ENCODE measurements around the gene NECTIN1. TPM values are rescaled to one million over a fixed set of nuclear protein-coding genes. Genes with fewer than 3 reads are reported as not detected.

Gene NECTIN1
- total RNA-seq, 1 donor from 2014 or later, result 9.9 TPM

- no peak for DNase-seq (ENCODE audit: extremely low read depth, low read depth, low spot score)
Measured at GRCh38 chr11:119714590-119714989, 14.4 kb downstream of the NECTIN1 start.

GRCh38 chr11:119714189-119714588 is 14.8 kb downstream of the NECTIN1 start:
- DNase-seq (ENCODE audit: extremely low read depth, low read depth, low spot score), result no peak

GRCh38 chr11:119713359-119714040 is 15.5 kb downstream of the NECTIN1 start:
- DNase-seq (ENCODE audit: extremely low read depth, low read depth, low spot score), result no peak

GRCh38 chr11:119712459-119713358 is 16.3 kb downstream of the NECTIN1 start:
- DNase-seq (ENCODE audit: extremely low read depth, low read depth, low spot score), result no peak

DNA sequence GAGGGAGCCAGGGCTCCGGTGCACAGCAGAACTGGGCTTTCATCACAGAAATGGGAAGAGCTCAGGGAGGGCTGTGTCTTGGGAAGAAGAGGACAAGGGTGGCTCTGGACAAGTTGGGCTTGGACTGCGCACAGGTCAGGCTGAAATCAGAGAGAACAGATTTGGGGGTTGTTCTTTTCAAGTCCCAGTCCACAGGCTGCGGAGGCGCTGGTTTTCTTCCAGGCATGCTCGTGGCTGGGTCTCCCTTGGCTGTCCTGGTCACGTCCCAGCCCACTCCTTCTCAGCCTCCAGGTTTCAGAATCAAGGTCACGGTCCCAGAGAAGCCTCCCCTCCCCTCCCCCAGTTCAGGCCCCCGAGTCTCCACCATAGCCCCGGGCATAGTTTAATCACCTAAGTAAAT is 17.0 kb downstream of the NECTIN1 start:
- no peak for DNase-seq (ENCODE audit: extremely low read depth, low read depth, low spot score)

- DNase-seq (ENCODE audit: extremely low read depth, low read depth, low spot score), result no peak
Measured at GRCh38 chr11:119711476-119711875, 17.5 kb downstream of the NECTIN1 start.

DNA sequence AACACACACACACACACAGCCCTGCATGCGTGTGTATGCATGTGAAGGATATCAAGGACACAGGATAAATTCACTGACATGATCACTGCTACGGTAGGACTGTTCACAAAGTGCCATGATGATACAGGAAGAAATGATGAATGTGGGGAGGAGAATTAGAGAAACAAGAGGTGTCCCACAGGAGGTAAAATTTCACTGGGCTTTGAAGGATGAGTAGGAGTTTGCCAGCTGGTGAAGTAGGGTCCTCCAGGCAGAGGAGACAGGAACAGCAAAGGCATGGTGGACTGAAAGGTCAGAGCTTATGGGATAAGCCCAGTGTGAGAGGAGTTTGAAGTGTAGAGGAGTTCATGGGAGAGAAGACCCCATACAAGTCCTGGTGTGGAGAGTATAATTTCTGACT is 18.6 kb downstream of the NECTIN1 start:
- DNase-seq (ENCODE audit: extremely low read depth, low read depth, low spot score), result no peak

DNA sequence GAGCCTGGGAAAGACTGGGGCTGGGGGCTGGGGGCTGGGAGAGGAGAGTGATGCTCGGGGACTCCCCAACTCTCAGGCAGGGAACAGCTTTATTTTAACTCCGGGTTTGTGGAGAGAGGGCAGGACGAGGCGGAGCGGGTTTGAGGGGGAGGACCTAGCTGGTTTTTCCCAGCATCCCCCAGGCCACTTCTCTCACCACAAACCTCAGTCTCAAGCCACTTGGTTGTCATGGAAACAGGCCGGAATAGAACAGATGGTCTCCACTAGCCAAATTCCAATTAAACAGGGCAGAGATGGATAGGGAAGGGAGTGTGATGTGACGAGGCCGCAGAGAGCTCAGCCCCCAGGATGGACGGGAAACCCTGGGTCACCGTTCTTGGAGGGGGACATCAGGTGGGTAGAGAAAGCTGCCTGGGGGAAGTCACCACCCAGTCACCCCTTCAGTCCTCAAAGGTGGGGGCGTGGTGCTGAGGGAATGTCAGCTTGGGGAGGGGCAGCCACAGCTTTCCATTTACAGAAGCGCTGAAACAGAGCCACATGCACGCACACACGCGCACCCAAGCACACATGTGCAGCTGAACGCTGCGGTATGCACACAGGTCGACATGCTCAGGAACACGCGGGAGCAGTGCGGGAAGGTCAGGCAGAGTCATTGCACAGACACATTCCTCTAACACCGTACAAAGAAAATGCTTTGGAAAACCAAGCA is 19.2 kb downstream of the NECTIN1 start:
- DNase-seq (ENCODE audit: extremely low read depth, low read depth, low spot score), result no peak

- no peak for DNase-seq (ENCODE audit: extremely low read depth, low read depth, low spot score)
Measured at GRCh38 chr11:119709171-119709570, 19.8 kb downstream of the NECTIN1 start.

DNA sequence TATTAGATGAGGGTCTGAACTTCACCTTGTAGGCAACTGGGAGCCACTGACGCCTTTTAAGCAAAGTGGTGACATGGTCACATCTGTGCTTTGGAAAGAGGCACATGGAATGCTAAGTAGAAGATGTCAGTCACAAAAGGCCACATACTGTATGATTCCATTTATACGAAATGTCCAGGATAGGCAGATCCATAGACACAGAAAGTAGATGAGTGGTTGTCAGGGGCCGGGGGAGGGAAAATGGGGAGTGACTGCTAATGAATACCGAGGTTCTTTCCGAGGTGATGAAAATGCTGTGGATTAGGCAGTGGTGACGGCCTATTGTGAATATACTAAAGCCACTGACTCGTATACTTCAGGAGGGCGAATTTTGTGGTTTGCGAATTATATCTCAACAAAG is 20.6 kb downstream of the NECTIN1 start:
- DNase-seq (ENCODE audit: extremely low read depth, low read depth, low spot score), result no peak

GRCh38 chr11:119706887-119707286 is 22.1 kb downstream of the NECTIN1 start:
- no peak for DNase-seq (ENCODE audit: extremely low read depth, low read depth, low spot score)

DNA sequence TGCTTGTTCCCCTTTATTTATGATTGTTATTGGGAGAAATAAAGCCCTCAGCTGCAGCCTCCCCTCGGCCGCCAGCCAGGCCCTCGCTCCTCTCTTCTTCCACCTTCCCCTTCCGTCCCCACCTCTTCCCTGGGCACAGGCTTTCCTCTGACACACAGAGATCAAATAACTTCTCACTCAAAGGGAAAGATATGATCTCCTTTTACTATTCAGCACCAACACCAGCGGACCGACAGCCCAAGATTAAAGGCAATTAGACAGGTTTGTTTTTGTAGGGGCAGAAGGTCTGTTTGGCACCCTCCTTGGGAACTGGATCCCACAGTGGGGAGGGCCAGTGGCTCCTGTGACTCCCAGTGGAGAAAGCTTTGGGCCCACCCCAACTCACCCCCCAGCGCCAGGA is 23.0 kb downstream of the NECTIN1 start:
- no peak for DNase-seq (ENCODE audit: extremely low read depth, low read depth, low spot score)

- no peak for DNase-seq (ENCODE audit: extremely low read depth, low read depth, low spot score)
Measured at GRCh38 chr11:119705362-119705761, 23.6 kb downstream of the NECTIN1 start.

GRCh38 chr11:119704849-119705248 is 24.2 kb downstream of the NECTIN1 start:
- no peak for DNase-seq (ENCODE audit: extremely low read depth, low read depth, low spot score)

GRCh38 chr11:119701591-119702549 is 27.1 kb downstream of the NECTIN1 start:
- no peak for DNase-seq (ENCODE audit: extremely low read depth, low read depth, low spot score)

DNA sequence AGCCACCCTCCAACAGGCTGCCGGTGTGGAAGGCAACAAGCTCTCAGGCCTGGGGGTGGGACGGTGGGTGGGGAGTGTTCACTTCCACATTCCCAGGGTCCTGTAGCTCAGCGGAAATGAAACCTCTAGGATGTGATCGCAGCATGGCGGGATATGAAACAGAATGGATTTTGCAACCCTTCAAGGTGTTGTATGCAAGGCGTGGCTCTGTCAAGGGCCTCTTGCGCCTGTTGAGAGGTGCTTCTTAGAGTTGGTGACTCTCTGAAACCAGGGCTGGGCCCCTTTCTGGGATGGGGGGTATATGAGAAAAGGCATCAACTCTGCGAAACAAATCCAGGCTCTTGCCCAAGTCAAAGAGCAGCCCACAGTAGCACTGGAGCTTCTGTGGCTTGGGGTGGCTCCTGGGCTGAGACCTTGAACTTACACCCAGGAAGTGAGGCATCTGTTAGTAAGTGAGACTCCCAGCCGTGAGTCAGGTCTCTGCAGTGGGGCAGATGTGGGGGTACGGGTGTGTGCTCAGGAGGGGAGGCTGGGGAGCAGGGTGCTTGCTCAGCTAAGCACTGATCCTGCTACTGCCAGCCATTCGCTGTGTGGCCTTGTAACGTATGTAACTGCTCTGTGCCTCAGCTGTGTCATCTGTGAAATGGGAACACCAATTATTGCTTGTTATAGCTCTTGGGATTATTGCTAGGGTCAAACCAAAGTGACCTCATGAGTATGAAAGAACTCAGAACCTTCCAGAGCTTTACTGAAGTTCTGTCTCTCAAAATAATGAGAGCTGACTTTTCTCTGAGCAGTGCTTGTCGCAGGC is 28.3 kb downstream of the NECTIN1 start:
- DNase-seq (ENCODE audit: extremely low read depth, low read depth, low spot score), result no peak

GRCh38 chr11:119700030-119700429 is 29.0 kb downstream of the NECTIN1 start:
- no peak for DNase-seq (ENCODE audit: extremely low read depth, low read depth, low spot score)

GRCh38 chr11:119699227-119699626 is 29.8 kb downstream of the NECTIN1 start:
- no peak for DNase-seq (ENCODE audit: extremely low read depth, low read depth, low spot score)

- no peak for DNase-seq (ENCODE audit: extremely low read depth, low read depth, low spot score)
Measured at GRCh38 chr11:119697882-119698281, 31.1 kb downstream of the NECTIN1 start.

Measured in glomerular endothelial cell (primary cell).